Activated CD4-positive, alpha-beta T cell treated with anti-CD3 and anti-CD28 coated beads, Interleukin-2, amount 50 U/mL, for 48 hours (primary cell): ENCODE measurements around the gene SIPA1L3.
"Not testable (repeated sequence)": the region's sequence is repeated elsewhere in the genome, so short reads cannot be mapped to it uniquely, and the experiment has no call there.

Experiments used
- DNase-seq, 2 experiments: peaks; one replicate each; pipeline ENCODE4 v3.0.0-alpha.2; 2020

SIPA1L3 gene

GRCh38 chr19:38046254-38047048 lies 139.4 kb downstream of the SIPA1L3 start:
- peak in 1 of 2 experiments; percentile 9 for DNase-seq

GRCh38 chr19:38047049-38047438 lies 140.0 kb downstream of the SIPA1L3 start:
- peak; percentile 34 to 41 for DNase-seq

GRCh38 chr19:38047641-38048040 lies 140.6 kb downstream of the SIPA1L3 start:
- peak; percentile 12 to 29 for DNase-seq

GRCh38 chr19:38049105-38049649 lies 142.2 kb downstream of the SIPA1L3 start:
- DNase-seq = peak; percentile 53 to 65

- DNase-seq = no peak
Measured at GRCh38 chr19:38055010-38055409, 148.0 kb downstream of the SIPA1L3 start.

- no peak for DNase-seq
Measured at GRCh38 chr19:38055655-38056521, 148.9 kb downstream of the SIPA1L3 start.

- DNase-seq = no peak
Measured at GRCh38 chr19:38056646-38057045, 149.6 kb downstream of the SIPA1L3 start.

- DNase-seq = no peak
Measured at GRCh38 chr19:38057959-38058690, 151.1 kb downstream of the SIPA1L3 start.

- peak; percentile 29 to 40 for DNase-seq
Measured at GRCh38 chr19:38059897-38060296, 152.9 kb downstream of the SIPA1L3 start.

- DNase-seq = no peak
Measured at GRCh38 chr19:38060331-38060730, 153.3 kb downstream of the SIPA1L3 start.

- no peak for DNase-seq
Measured at GRCh38 chr19:38061294-38061693, 154.3 kb downstream of the SIPA1L3 start.

- no peak for DNase-seq
Measured at GRCh38 chr19:38062959-38063761, 156.2 kb downstream of the SIPA1L3 start.

- no peak for DNase-seq
Measured at GRCh38 chr19:38063928-38064327, 156.9 kb downstream of the SIPA1L3 start.

- DNase-seq = no peak
Measured at GRCh38 chr19:38064661-38065425, 157.8 kb downstream of the SIPA1L3 start.

GRCh38 chr19:38065775-38066174 lies 158.8 kb downstream of the SIPA1L3 start:
- not testable (repeated sequence) for DNase-seq

GRCh38 chr19:38068826-38069225 lies 161.8 kb downstream of the SIPA1L3 start:
- no peak for DNase-seq

- no peak for DNase-seq
Measured at GRCh38 chr19:38070573-38070972, 163.6 kb downstream of the SIPA1L3 start.

- not testable (repeated sequence) for DNase-seq
Measured at GRCh38 chr19:38071054-38071453, 164.0 kb downstream of the SIPA1L3 start.

GRCh38 chr19:38071647-38072046 lies 164.6 kb downstream of the SIPA1L3 start:
- no peak for DNase-seq

- no peak for DNase-seq
Measured at GRCh38 chr19:38072776-38073750, 166.1 kb downstream of the SIPA1L3 start.
